ENCODE measurements around the gene ZNF316. TPM values are rescaled to one million over a fixed set of nuclear protein-coding genes. Genes with fewer than 3 reads are reported as not detected.
A peak's percentile ranks its signal among the peaks of the same experiment; 100 is the strongest.

ZNF316 gene
- polyA plus RNA-seq, 1 of the 3 experiments (the other 2 are of a cell fraction): 18.6 TPM

DNA sequence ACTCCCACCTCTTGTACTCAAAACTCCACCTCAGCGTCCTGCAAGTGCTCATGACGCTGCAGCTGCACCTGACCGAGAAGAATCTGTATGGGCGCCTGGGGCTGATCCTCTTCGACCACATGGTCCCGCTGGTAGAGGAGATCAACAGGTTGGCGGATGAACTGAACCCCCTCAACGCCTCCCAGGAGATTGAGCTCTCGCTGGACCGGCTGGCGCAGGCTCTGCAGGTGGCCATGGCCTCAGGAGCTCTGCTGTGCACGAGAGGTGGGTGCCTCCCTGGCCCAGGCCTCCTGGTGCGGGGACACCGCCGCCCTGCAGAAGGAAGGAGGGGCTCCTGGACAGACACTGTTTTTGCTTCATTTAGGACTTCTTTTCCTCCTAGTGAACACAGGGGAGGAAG, 37.0 kb upstream of the ZNF316 start:
- Histone ChIP-seq H3K36me3 (replicated peaks in 1 of 2; ENCODE audit: control insufficient read depth in 1 of 2, insufficient read depth in 2 of 2, low read length in 1 of 2) (peaks cover 43 to 45% of the 10 kb centered on the region in 2 experiments), H2AFZ (ENCODE audit: low read depth) (no peak overlapping the region), H3K4me3 (ENCODE audit: low read depth in 2 of 2, low read length in 1 of 2) (no peak overlapping the region), H3K9me2 (no peaks in the 10 kb centered on the region), H3F3A (replicated peaks; ENCODE audit: insufficient read depth) (no peaks in the 10 kb centered on the region), H3K9me3 (no peaks in the 10 kb centered on the region), H3K27ac (ENCODE audit: low read depth in 2 of 2, low read length in 1 of 2) (no peak overlapping the region), H4K20me1 (ENCODE audit: insufficient read depth) (no peaks in the 10 kb centered on the region; the same call in 1 of the 2 replicates), H3K27me3 (ENCODE audit: insufficient read depth) (no peaks in the 10 kb centered on the region), H3K4me1 (ENCODE audit: control insufficient read depth in 1 of 2, insufficient read depth in 2 of 2, low read depth in 1 of 2, low read length in 1 of 2) (no peaks in the 10 kb centered on the region), H3K4me2 (no peak overlapping the region), H3K79me2 (ENCODE audit: insufficient read depth) (no peaks in the 10 kb centered on the region), H3K9ac (no peak overlapping the region)
- DNase-seq: peak; percentile 19
- TF ChIP-seq FOXM1 (IDR thresholded peaks at IDR 0.05; ENCODE audit: low read depth) (no peak), EP300 (IDR thresholded peaks at IDR 0.05; ENCODE audit: borderline replicate concordance in 1 of 2, low read depth in 1 of 2, low read length in 1 of 2) (no peak), NFIC (IDR thresholded peaks at IDR 0.05; ENCODE audit: borderline replicate concordance) (no peak)
- TF ChIP-seq, protein P1, sequence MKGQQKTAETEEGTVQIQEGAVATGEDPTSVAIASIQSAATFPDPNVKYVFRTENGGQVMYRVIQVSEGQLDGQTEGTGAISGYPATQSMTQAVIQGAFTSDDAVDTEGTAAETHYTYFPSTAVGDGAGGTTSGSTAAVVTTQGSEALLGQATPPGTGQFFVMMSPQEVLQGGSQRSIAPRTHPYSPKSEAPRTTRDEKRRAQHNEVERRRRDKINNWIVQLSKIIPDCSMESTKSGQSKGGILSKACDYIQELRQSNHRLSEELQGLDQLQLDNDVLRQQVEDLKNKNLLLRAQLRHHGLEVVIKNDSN (IDR thresholded peaks at IDR 0.05; ENCODE audit: borderline replicate concordance, low read depth): no peak
- TF ChIP-seq, protein P2, sequence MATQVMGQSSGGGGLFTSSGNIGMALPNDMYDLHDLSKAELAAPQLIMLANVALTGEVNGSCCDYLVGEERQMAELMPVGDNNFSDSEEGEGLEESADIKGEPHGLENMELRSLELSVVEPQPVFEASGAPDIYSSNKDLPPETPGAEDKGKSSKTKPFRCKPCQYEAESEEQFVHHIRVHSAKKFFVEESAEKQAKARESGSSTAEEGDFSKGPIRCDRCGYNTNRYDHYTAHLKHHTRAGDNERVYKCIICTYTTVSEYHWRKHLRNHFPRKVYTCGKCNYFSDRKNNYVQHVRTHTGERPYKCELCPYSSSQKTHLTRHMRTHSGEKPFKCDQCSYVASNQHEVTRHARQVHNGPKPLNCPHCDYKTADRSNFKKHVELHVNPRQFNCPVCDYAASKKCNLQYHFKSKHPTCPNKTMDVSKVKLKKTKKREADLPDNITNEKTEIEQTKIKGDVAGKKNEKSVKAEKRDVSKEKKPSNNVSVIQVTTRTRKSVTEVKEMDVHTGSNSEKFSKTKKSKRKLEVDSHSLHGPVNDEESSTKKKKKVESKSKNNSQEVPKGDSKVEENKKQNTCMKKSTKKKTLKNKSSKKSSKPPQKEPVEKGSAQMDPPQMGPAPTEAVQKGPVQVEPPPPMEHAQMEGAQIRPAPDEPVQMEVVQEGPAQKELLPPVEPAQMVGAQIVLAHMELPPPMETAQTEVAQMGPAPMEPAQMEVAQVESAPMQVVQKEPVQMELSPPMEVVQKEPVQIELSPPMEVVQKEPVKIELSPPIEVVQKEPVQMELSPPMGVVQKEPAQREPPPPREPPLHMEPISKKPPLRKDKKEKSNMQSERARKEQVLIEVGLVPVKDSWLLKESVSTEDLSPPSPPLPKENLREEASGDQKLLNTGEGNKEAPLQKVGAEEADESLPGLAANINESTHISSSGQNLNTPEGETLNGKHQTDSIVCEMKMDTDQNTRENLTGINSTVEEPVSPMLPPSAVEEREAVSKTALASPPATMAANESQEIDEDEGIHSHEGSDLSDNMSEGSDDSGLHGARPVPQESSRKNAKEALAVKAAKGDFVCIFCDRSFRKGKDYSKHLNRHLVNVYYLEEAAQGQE (IDR thresholded peaks at IDR 0.05; ENCODE audit: low read depth, low read length): no peak
- TF ChIP-seq, protein P3, sequence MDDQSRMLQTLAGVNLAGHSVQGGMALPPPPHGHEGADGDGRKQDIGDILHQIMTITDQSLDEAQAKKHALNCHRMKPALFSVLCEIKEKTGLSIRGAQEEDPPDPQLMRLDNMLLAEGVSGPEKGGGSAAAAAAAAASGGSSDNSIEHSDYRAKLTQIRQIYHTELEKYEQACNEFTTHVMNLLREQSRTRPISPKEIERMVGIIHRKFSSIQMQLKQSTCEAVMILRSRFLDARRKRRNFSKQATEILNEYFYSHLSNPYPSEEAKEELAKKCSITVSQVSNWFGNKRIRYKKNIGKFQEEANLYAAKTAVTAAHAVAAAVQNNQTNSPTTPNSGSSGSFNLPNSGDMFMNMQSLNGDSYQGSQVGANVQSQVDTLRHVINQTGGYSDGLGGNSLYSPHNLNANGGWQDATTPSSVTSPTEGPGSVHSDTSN (IDR thresholded peaks at IDR 0.05): no peak
- CTCF ChIA-PET: interaction anchor here (0.6 to 1.4 kb wide), 3 partner anchors 16 to 60 kb away, joined by 3 to 4 read pairs (median 3); partner anchors contain the start of gene ZNF853
- POLR2A ChIA-PET: no interaction called here
- 96% methylated on average over 14 of the region's 15 CpGs for WGBS (ENCODE audit: low lambda C conversion rate)

DNA sequence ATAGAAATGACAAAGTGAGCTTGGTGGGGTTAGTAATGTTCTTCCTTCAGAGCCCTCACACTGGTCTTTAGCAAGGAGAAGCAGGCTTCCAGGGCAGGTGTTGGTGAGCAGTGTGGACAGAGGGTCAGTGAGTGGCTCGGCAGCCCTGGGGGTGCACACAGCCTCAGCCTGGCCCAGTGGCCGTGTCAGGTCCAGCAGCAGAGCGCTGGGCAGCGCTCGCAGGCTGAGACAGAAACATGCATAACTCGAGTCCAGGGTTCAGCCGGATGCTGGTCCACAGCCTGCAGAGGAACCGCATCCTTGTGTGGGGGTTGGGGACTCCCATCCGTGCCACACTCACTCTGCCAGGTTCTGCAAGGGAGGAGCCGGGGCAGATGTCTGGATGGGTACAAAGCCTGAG, 32.7 kb upstream of the ZNF316 start:
- H2AFZ ChIP-seq (ENCODE audit: low read depth): no peak overlapping the region
- no peaks in the 10 kb centered on the region for H3K27me3 ChIP-seq (ENCODE audit: insufficient read depth)
- H3F3A ChIP-seq (replicated peaks; ENCODE audit: insufficient read depth): no peaks in the 10 kb centered on the region
- no peak overlapping the region for H3K4me3 ChIP-seq (ENCODE audit: low read depth in 2 of 2, low read length in 1 of 2)
- no peak overlapping the region for H3K9ac ChIP-seq
- H3K79me2 ChIP-seq (ENCODE audit: insufficient read depth): no peaks in the 10 kb centered on the region
- ChIA-PET POLR2A (no interaction called here), CTCF (interaction anchor here (0.6 to 1.4 kb wide), 3 partner anchors 13 to 89 kb away, joined by 3 read pairs; partner anchors contain the start of gene ZNF316)
- H3K27ac ChIP-seq (ENCODE audit: low read depth in 2 of 2, low read length in 1 of 2): no peak overlapping the region
- no peak overlapping the region for H3K4me2 ChIP-seq
- WGBS (ENCODE audit: low lambda C conversion rate): 81% methylated on average over 8 of the region's 10 CpGs
- peaks cover 16 to 33% of the 10 kb centered on the region in 2 experiments for H3K36me3 ChIP-seq (replicated peaks in 1 of 2; ENCODE audit: control insufficient read depth in 1 of 2, insufficient read depth in 2 of 2, low read length in 1 of 2)
- H3K9me3 ChIP-seq: no peaks in the 10 kb centered on the region
- H3K4me1 ChIP-seq (ENCODE audit: control insufficient read depth in 1 of 2, insufficient read depth in 2 of 2, low read depth in 1 of 2, low read length in 1 of 2): no peaks in the 10 kb centered on the region
- H4K20me1 ChIP-seq (ENCODE audit: insufficient read depth): no peaks in the 10 kb centered on the region; the same call in 1 of the 2 replicates
- DNase-seq: peak; percentile 36
- no peaks in the 10 kb centered on the region for H3K9me2 ChIP-seq
- TF ChIP-seq RCOR1 (IDR thresholded peaks at IDR 0.05; ENCODE audit: low read length) (no peak), ELF1 (IDR thresholded peaks at IDR 0.05) (no peak), JUND (IDR thresholded peaks at IDR 0.05) (no peak), FOXM1 (IDR thresholded peaks at IDR 0.05; ENCODE audit: low read depth) (no peak), FOSL2 (IDR thresholded peaks at IDR 0.05; ENCODE audit: borderline replicate concordance, low read depth) (no peak), CHD2 (IDR thresholded peaks at IDR 0.05; ENCODE audit: low read length, partially characterized antibody) (no peak), NRF1 (IDR thresholded peaks at IDR 0.05; ENCODE audit: low read depth, low read length) (no peak), TAF1 (IDR thresholded peaks at IDR 0.05; ENCODE audit: borderline replicate concordance, low read depth, low read length) (no peak), SMC3 (IDR thresholded peaks at IDR 0.05; ENCODE audit: low read depth, low read length) (no peak), MEF2A (IDR thresholded peaks at IDR 0.05; ENCODE audit: borderline replicate concordance, low read depth) (no peak), TCF12 (IDR thresholded peaks at IDR 0.05) (no peak)
- TF ChIP-seq, protein P4, sequence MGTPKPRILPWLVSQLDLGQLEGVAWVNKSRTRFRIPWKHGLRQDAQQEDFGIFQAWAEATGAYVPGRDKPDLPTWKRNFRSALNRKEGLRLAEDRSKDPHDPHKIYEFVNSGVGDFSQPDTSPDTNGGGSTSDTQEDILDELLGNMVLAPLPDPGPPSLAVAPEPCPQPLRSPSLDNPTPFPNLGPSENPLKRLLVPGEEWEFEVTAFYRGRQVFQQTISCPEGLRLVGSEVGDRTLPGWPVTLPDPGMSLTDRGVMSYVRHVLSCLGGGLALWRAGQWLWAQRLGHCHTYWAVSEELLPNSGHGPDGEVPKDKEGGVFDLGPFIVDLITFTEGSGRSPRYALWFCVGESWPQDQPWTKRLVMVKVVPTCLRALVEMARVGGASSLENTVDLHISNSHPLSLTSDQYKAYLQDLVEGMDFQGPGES (IDR thresholded peaks at IDR 0.05; ENCODE audit: low read depth, low read length): no peak
- TF ChIP-seq, protein P5, sequence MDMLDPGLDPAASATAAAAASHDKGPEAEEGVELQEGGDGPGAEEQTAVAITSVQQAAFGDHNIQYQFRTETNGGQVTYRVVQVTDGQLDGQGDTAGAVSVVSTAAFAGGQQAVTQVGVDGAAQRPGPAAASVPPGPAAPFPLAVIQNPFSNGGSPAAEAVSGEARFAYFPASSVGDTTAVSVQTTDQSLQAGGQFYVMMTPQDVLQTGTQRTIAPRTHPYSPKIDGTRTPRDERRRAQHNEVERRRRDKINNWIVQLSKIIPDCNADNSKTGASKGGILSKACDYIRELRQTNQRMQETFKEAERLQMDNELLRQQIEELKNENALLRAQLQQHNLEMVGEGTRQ (IDR thresholded peaks at IDR 0.05; ENCODE audit: borderline replicate concordance, low read depth, low read length): no peak
- TF ChIP-seq, protein P6, sequence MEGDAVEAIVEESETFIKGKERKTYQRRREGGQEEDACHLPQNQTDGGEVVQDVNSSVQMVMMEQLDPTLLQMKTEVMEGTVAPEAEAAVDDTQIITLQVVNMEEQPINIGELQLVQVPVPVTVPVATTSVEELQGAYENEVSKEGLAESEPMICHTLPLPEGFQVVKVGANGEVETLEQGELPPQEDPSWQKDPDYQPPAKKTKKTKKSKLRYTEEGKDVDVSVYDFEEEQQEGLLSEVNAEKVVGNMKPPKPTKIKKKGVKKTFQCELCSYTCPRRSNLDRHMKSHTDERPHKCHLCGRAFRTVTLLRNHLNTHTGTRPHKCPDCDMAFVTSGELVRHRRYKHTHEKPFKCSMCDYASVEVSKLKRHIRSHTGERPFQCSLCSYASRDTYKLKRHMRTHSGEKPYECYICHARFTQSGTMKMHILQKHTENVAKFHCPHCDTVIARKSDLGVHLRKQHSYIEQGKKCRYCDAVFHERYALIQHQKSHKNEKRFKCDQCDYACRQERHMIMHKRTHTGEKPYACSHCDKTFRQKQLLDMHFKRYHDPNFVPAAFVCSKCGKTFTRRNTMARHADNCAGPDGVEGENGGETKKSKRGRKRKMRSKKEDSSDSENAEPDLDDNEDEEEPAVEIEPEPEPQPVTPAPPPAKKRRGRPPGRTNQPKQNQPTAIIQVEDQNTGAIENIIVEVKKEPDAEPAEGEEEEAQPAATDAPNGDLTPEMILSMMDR (IDR thresholded peaks at IDR 0.05): no peak
